ENCODE data around the gene ZNF10.

The ZNF10 gene

GRCh38 chr12:133130038-133130807 is at the start of gene ZNF10, which contains the start of gene ZNF891:
TSS of gene ZNF10 (plus strand) at chr12:133130627. CDS start at chr12:133144493, 13,866 bp downstream.
TSS of gene ZNF891 (minus strand) at chr12:133130274. CDS start at chr12:133121918, 8,356 bp downstream.
- peak; percentile 75 for DNase-seq

DNA sequence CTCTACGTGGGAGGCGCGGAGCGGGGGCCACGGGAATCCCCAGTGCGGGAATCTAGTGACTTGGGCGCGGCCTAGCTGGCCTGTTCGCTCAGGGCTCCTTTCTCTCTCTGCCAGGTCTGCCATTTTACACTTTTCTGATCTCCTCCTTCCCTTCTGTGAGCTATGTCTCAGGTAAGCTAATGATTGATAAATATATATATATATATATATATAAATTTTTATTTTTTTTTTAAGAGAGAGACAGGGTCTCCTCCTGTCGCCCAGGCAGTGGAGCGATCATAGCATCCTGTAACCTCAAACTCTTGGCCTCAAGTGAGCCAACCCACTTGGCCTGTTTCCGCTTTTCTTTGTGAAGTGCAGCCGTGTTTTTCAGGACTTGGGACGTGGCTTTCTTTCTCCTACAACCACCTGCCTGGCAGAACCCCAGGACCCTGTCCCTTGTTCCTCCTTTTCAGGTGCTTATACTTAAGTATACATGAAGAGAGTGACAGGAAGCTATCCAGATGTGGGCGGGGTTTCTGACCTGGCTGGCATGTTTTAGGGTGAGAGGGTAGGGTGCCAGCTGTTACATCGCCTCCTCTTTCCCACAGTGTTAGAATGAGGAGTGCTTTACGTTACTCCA is 49.2 kb upstream of the ZNF10 start:
- no peak for DNase-seq

GRCh38 chr12:133083345-133083744 is 47.1 kb upstream of the ZNF10 start:
- no peak for DNase-seq

- no peak for DNase-seq
Measured at GRCh38 chr12:133105620-133106019, 24.8 kb upstream of the ZNF10 start.

- no peak for DNase-seq
Measured at GRCh38 chr12:133106253-133106652, 24.2 kb upstream of the ZNF10 start.

- no peak for DNase-seq
Measured at GRCh38 chr12:133107121-133107520, 23.3 kb upstream of the ZNF10 start.

GRCh38 chr12:133108150-133108549 is 22.3 kb upstream of the ZNF10 start:
- DNase-seq = no peak

DNA sequence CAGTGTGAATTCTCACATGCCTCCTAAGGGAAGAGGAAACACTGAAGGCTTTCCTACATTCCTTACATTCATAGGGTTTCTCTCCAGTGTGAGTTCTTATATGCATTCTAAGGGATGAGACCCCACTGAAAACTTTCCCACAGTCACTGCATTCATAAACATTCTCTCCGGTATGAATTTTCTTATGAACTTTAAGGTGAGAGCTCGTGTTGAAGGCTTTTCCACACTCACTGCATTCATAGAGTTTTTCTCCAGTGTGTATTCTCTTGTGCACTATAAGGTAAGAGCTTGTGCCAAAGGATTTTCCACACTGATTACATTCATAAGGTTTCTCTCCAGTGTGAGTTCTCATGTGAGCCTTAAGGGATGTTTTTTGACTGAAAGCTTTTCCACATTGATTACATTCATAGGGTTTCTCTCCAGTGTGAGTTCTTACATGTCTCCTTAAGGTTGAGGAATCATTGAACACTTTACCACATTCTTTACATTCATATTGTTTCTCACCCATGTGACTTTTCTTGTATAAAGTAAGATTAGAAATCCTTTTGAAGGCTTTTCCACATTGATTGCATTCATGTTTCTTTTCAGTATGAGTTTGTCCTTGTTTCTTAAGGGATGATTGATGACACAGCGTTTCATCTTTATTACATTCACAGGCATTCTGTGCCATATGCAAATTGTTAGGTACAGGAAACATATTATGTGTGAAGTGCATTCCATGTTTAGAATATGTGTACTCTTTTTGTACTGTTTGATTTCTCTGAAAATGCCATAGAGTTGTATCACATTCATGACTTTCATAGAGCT is 9.8 kb upstream of the ZNF10 start:
- DNase-seq = no peak

GRCh38 chr12:133124674-133125073 is 5.8 kb upstream of the ZNF10 start:
- no peak for DNase-seq

- DNase-seq = no peak
Measured at GRCh38 chr12:133129368-133130037, 924 bp upstream of the ZNF10 start.

DNA sequence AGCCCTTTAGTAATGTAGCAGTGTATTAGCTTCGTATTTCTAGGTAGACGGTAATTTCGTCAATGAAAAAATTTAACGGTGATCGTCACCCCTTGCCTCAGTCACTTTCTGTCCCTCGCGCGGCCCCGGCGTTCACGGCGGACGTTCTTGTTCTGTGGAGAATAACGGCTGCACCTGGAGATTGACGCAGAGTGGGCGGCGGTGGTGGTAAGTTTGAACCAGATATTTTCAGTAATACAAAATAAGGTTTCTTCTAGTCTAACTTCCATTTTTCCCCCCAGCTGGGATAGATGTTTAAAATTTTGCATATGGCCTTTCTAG is 341 bp downstream of the ZNF10 start:
- DNase-seq = no peak

DNA sequence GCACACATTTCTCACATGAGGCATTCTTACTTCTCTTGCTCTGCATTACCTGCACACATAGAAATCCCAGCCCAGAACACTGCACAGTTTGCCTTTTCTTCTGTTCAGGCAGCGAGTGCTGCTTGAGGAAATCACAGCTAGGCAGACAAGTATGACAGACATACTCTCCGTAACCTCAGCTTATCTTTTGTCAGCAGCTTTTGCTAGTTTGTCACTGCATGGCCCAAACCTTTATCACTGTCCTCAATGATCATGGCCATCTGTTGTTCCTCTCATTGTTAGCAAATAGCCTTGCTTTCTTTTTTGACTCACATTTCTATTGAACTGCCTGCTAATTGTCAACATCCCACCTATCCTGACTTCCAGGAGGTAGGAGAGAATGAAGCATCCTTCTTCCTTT is 5.3 kb downstream of the ZNF10 start:
- DNase-seq = no peak

DNA sequence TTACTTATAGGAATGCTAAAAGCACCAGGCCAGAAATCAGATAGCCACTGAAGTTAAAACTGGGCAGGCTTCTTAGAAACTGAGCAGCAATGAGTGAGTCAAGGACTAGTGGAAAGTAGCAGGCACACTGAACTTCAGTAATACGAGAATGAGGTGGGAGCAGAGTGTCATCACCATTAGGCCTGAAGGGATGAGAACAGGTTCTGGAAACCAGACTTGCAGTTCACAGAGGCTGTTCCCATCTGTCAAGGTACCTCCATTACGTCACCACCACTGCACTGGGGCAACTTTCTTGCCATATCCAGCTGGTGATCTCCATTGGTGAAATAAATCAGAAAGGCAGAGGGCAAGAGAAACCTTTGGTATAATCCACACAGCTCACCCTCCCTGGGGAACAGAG is 15.6 kb downstream of the ZNF10 start:
- DNase-seq = no peak

- DNase-seq = no peak
Measured at GRCh38 chr12:133156125-133156690, 25.8 kb downstream of the ZNF10 start.

DNA sequence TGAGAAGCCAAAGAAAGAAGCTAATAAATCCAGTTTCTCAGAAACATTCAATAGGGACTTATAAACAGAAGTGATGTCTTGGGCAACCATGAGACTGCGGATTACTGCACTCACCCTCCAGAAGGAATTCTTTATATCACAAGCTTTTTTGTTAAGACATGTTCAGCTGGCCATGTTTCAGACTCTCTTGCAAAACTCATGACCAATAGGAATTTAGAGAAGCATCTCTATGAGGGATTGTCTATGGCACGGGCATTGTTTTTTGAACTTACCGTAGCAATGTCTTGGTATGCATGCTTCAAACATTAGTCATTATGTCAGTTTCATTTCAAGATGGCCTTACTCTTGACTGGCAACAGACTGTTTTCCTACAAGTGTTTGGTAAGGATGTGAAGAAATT is 35.3 kb downstream of the ZNF10 start:
- DNase-seq = no peak

DNA sequence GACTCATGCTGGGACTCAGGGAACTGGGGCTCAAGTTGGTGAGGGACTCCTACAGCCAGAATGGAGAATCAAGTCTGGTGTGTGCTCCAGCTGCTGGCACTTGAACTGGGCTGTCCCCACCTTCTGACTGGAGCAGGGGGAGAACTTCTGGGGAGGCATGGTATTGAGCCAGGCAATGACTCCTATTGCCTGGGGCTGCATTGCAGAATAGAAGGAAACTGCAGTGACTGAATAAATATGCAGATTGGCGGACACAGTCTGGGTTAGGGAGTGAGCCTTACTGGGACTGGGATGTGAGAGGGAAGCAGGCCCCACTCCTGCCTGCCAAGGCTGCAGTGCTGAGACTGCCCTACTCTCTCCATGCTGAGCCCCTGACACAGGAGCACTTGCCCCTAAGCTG is 42.1 kb downstream of the ZNF10 start:
- DNase-seq = no peak

DNA sequence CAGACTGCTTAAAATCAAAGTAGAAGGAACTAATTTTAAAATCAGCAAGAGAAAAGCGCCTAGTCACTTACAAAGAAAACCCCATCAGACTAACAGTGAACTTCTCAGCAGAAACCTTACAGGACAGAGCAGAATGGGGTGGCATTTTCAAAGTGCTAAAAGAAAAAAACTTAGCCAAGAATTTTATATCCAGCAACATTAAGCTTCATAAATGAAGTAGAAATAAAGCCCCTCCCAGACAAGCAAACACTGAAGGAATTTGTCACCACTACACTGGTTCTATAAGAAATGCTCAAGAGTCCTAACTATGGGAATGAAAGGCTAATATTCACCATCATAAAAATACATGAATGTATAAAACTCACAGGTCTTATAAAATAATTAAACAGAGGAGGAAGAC is 44.5 kb downstream of the ZNF10 start:
- DNase-seq = no peak

DNA sequence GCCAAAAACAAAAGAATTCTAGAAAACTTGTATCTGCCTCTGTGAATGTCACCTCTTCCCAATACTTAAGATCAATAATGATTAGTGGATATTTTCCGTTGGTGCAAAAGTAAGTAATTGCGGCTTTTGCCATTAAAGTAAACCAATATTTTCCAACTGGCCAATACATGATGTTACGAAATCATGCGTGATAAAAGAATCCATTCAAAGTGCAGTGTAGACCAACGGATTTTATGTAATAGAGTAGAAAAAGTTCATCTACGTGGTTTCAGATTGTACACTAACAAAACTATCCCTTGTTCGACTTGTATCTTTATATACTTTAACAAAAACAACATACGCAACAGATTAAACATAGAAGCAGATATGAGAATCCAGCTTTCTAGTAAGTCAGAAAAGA is 50.2 kb downstream of the ZNF10 start:
- no peak for DNase-seq

GRCh38 chr12:133181238-133181959 is 51.0 kb downstream of the ZNF10 start, which contains the start of gene ZNF268:
TSS of gene ZNF268 (plus strand) at chr12:133181495. CDS start at chr12:133181998, 503 bp downstream.
- peak; percentile 67 for DNase-seq

GRCh38 chr12:133190176-133190575 is 59.7 kb downstream of the ZNF10 start:
- no peak for DNase-seq

DNA sequence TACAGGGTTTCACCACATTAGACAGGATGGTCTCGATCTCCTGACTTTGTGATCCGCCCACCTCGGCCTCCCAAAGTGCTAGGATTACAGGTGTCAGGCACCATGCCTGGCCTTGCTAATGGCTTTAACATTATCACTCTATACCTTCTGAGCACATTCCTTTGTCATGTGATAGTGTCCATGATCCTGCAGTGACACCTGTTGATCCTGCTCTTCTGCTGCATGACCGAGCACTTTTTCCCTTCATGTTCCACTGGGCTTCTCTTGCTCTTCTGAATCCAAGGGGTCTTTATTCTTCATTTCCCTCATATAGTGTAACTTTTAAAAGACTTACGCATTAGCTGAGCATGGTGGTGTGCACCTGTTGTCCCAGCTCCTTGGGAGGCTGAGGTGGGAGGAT is 62.4 kb downstream of the ZNF10 start:
- DNase-seq = no peak

GRCh38 chr12:133201888-133202287 is 71.5 kb downstream of the ZNF10 start:
- DNase-seq = no peak

Measured in NCI-H1436 treated with DMSO at 0.1 percent for 48 hours (cell line).